Calu3 (cell line): ENCODE measurements around the gene LCN12. TPM values are rescaled to one million over a fixed set of nuclear protein-coding genes. Genes with fewer than 3 reads are reported as not detected.

Experiments
- BruUV-seq: library from RNA; stranded (reverse); fragments of 400-500 nt; replicated peaks from 2 replicates; lab custom pipeline; 2021; lab: Mats Ljungman, UMichigan
- CTCF ChIA-PET: fragments of 300-600 bp; sonication (Branson Sonifier 250); formaldehyde crosslinking; loops from one replicate; lab custom pipeline; 2022; ENCODE audit warnings: antibody characterized with exemption; lab: Charles Lee
- DNase-seq: peaks from one replicate; pipeline ENCODE4 v3.0.0; 2022
- H3K27ac Mint-ChIP-seq: one replicate; pipeline ENCODE4 v1.8.0; 2022; ENCODE audit warnings: mixed read lengths; ENCODE audit not compliant: unreplicated experiment
- H3K27me3 Mint-ChIP-seq: one replicate; pipeline ENCODE4 v1.8.0; 2022; ENCODE audit warnings: mixed read lengths; ENCODE audit not compliant: unreplicated experiment
- H3K36me3 Mint-ChIP-seq: one replicate; pipeline ENCODE4 v1.8.0; 2022; ENCODE audit warnings: mild to moderate bottlenecking, moderate library complexity, mixed read lengths; ENCODE audit not compliant: insufficient read depth, unreplicated experiment
- H3K4me1 Mint-ChIP-seq: one replicate; pipeline ENCODE4 v1.8.0; 2022; ENCODE audit warnings: mild to moderate bottlenecking, low read depth, mixed read lengths; ENCODE audit not compliant: unreplicated experiment
- H3K4me3 Mint-ChIP-seq: one replicate; pipeline ENCODE4 v1.8.0; 2022; ENCODE audit warnings: mild to moderate bottlenecking, low read depth, moderate library complexity, mixed read lengths; ENCODE audit not compliant: unreplicated experiment
- H3K9me3 Mint-ChIP-seq: one replicate; pipeline ENCODE4 v1.8.0; 2022; ENCODE audit warnings: low read depth, mixed read lengths; ENCODE audit not compliant: unreplicated experiment
- intact Hi-C: fragments of 100-400 bp; cut with micrococcal nuclease; formaldehyde crosslinking; loops from one replicate; pipeline ENCODE4 v1.10.0; 2022; ENCODE audit not compliant: unreplicated experiment
- total RNA-seq: library from RNA; stranded (reverse); gene quantifications from 2 replicates; pipeline ENCODE4 v1.2.3, GENCODE V29; 2022
- TF ChIP-seq, protein P1 (sequence below): fragments of 200-600 bp; IDR thresholded peaks from one replicate; pipeline ENCODE4 v1.8.0; 2022; ENCODE audit warnings: antibody characterized with exemption; ENCODE audit not compliant: unreplicated experiment

The LCN12 gene
- total RNA-seq, 1 experiment from 2014 or later, result 3.8 TPM

DNA sequence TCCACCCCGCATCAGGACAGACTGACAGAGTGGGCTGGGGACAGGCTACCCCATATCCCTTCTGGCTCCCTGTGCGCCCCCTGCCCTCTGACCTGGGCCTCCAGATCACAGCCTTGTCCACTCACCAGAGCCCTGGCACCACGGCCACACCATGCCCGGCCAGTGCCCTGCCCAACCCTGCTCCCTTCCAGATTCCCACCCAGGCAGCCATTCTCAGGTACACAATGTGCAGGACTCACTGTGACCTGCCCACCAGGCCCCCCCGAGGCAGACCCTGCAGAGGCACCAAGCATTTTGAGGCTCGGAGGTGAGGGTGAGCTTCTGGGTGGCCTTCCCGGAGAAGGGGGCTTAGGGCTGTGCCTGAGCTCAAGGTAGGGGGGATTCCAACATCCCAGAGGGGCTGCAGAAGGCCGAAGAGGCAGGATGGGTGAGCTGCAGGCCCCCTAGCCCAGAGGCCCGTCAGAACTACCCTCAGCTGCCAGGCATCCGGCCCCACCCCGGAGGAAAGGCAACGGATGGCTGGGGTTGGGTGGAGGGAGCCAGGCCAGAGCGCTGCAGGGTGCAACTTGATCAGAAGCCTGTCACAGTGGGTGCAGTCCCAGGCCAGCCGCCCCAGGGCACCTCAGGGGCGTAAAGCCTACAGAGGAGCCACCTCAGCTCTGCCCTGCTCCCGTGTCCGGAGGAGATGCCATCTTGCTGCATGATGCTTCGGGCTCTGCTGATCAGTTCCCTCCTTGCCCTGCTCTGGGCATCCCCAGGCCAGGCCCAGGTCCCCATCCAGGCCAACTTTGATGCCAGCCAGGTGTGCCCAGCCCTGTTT lies 30.4 kb downstream of the LCN12 start, which contains the start of gene LCNL1:
Gene LCNL1, plus strand, starts transcription at position 762 of the 820 bp plus-strand sequence. CDS start 594 bp downstream, outside the sequence.
- DNase-seq, result no peak
- CTCF ChIA-PET, result no interaction called here
- H3K27me3 Mint-ChIP-seq, result peaks cover 17% of the 10 kb centered on the region

DNA sequence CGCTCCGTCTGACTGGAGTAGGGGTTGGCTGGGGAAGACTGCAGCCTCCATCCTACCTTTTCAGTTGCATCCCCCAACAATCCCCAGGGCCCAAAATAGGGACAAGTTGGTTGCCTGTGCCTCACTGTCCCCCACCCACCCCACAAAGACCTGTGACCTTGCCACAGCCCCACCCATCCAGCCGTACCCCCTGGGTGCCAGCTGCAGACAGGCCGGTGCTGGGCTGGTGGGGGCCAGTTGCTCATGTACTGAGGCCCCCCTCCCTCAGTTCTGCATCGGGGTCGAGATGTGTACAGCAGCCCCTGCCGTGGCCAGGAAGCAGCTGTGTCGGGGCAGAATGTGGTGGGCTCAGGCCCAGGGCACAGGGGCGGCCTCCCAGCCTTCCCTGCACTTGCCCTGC lies 31.1 kb downstream of the LCN12 start:
- TF ChIP-seq, protein P1, sequence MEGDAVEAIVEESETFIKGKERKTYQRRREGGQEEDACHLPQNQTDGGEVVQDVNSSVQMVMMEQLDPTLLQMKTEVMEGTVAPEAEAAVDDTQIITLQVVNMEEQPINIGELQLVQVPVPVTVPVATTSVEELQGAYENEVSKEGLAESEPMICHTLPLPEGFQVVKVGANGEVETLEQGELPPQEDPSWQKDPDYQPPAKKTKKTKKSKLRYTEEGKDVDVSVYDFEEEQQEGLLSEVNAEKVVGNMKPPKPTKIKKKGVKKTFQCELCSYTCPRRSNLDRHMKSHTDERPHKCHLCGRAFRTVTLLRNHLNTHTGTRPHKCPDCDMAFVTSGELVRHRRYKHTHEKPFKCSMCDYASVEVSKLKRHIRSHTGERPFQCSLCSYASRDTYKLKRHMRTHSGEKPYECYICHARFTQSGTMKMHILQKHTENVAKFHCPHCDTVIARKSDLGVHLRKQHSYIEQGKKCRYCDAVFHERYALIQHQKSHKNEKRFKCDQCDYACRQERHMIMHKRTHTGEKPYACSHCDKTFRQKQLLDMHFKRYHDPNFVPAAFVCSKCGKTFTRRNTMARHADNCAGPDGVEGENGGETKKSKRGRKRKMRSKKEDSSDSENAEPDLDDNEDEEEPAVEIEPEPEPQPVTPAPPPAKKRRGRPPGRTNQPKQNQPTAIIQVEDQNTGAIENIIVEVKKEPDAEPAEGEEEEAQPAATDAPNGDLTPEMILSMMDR, result no peak
- CTCF ChIA-PET, result no interaction called here
- peaks cover 25% of the 10 kb centered on the region for H3K27me3 Mint-ChIP-seq
- H3K4me1 Mint-ChIP-seq, result no peaks in the 10 kb centered on the region
- no peak for DNase-seq
- H3K36me3 Mint-ChIP-seq, result no peaks in the 10 kb centered on the region
- BruUV-seq, result no TSS peak
- no peak overlapping the region for H3K27ac Mint-ChIP-seq
- intact Hi-C loops, result no loop called here
- no peaks in the 10 kb centered on the region for H3K9me3 Mint-ChIP-seq
- no peak overlapping the region for H3K4me3 Mint-ChIP-seq

More for the DNA sequence above, 30.4 kb downstream of the LCN12 start, which contains the start of gene LCNL1:
- Mint-ChIP-seq H3K4me1 (no peaks in the 10 kb centered on the region), H3K27ac (no peak within 1 kb of the TSS), H3K36me3 (no peaks in the 10 kb centered on the region), H3K4me3 (no peak within 1 kb of the TSS), H3K9me3 (no peaks in the 10 kb centered on the region)
- TF ChIP-seq, protein P1, result no peak
- intact Hi-C loops, result no loop called here
- no TSS peak for BruUV-seq

DNA sequence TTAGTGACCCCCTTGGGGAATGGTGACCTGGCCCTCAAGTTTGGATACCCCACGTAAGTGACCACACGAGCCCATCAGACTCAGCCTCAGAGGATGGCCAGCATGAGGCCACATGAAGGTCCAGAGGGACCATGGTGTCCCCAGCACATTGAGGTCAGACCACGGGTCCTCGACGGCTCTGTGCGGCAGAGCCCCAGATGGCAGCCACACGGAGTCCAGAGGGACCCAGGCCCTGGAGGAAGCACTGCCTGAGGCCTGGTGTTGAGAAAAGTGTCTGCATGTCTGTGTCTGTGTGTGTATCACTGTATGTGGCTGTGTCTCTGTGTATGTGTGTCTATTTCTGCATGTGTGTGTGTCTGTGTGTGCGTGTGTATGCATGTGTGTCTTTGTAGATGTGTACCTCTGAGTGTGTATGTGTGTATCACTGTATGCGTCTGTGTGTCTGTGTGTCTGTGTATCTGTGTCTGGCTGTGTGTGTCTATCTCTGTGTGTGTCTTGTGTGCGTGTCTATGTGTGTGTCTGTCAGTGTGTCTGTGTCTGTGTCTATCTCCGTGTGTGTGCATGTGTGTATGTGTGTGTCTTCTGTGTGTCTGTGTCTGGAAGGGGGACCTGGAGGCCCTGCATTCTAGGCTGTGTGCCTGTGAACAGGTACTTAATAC lies 31.7 kb downstream of the LCN12 start:
- Mint-ChIP-seq H3K4me1 (no peaks in the 10 kb centered on the region), H3K4me3 (no peak overlapping the region), H3K36me3 (no peaks in the 10 kb centered on the region), H3K27me3 (peaks cover 29% of the 10 kb centered on the region), H3K27ac (no peak overlapping the region), H3K9me3 (no peaks in the 10 kb centered on the region)
- CTCF ChIA-PET, result no interaction called here
- BruUV-seq, result no TSS peak
- intact Hi-C loops, result no loop called here
- no peak for DNase-seq
- TF ChIP-seq, protein P1, result no peak

DNA sequence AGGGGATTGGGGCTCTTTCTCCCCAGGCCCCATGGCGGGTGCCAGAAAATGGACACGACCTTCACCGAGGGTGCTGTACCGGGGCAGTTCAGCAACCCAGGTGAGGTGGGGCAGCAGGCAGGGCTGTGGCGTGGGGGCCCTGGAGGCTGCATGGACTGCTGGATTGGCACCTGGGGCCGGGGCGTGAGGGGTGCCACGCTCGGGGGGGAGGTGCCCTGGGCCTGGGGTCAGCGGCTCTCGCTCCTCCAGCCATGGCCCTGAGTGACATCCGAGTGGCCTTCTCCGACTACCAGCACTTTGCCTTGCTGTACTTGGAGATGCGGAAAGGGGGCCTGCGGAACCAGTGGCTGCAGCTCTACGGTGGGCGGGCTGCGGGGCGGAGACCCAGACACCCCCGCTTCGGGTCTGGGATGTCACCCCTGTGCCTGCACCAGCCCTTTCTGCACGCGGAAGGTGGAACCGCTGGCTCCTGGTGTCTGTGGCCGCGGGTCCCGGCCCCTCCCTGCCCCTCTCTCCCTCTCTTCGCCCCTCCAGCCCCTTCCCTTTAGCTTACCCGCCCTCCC lies 32.5 kb downstream of the LCN12 start:
- Mint-ChIP-seq H3K4me1 (no peaks in the 10 kb centered on the region), H3K9me3 (no peaks in the 10 kb centered on the region), H3K36me3 (no peaks in the 10 kb centered on the region), H3K27ac (no peak overlapping the region), H3K27me3 (peaks cover 34% of the 10 kb centered on the region), H3K4me3 (no peak overlapping the region)
- CTCF ChIA-PET, result no interaction called here
- no peak for DNase-seq
- no TSS peak for BruUV-seq
- TF ChIP-seq, protein P1, result no peak
- intact Hi-C loops, result no loop called here
